SK-N-SH treated with all-trans-retinoic acid at 6 μM for 48 hours (cell line): ENCODE data around the gene ADAMTSL1.

Experiments used
- ARNTL ChIP-seq: fragments of 450-650 bp; formaldehyde crosslinking; IDR thresholded peaks from 2 replicates; pipeline ENCODE4 v1.5.0; 2020; ENCODE audit warnings: low read depth, mild to moderate bottlenecking, moderate library complexity, borderline replicate concordance
- PATZ1 ChIP-seq: fragments of 250-450 bp; sonication (Bioruptor Pico); IDR thresholded peaks from 2 replicates; pipeline ENCODE4 v1.8.0; 2020; ENCODE audit warnings: mild to moderate bottlenecking, moderate library complexity, borderline replicate concordance
- TOX ChIP-seq: fragments of 250-450 bp; sonication (Bioruptor Pico); IDR thresholded peaks from 2 replicates; pipeline ENCODE4 v1.8.0; 2021; ENCODE audit warnings: mild to moderate bottlenecking, moderate library complexity, borderline replicate concordance
- ZFP3 ChIP-seq: fragments of 250-450 bp; sonication (Bioruptor Pico); IDR thresholded peaks from 2 replicates; pipeline ENCODE4 v1.5.0; 2020; ENCODE audit warnings: mild to moderate bottlenecking, moderate library complexity

GRCh38 chr9:18482371-18482770 lies 8.4 kb downstream of the ADAMTSL1 start:
- TF ChIP-seq ZFP3: no peak
- no peak for TF ChIP-seq PATZ1 (CRISPR knock-in tag)
- TF ChIP-seq ARNTL (CRISPR knock-in tag): no peak
- no peak for TF ChIP-seq TOX (CRISPR knock-in tag)
